Fibroblast of mammary gland (primary cell): ENCODE data around the gene PIH1D1.

Experiments used
- DNase-seq: peaks from one replicate; pipeline ENCODE4 v3.0.0-alpha.2; 2010; ENCODE audit warnings: low read depth
- H3K4me3 ChIP-seq: 2 replicates; pipeline ENCODE4 v1.5.1; 2011; ENCODE audit warnings: low read depth, mild to moderate bottlenecking, low read length, moderate library complexity; ENCODE audit not compliant: control insufficient read depth
- TF ChIP-seq, protein P1 (sequence below): conservative IDR thresholded peaks from 2 replicates; pipeline ENCODE4 v1.5.1; 2011; ENCODE audit warnings: low read depth, low read length, inconsistent platforms; ENCODE audit not compliant: control insufficient read depth, insufficient read depth

Gene PIH1D1

GRCh38 chr19:49420227-49420626 lies 31.4 kb downstream of the PIH1D1 start:
- TF ChIP-seq, protein P1, sequence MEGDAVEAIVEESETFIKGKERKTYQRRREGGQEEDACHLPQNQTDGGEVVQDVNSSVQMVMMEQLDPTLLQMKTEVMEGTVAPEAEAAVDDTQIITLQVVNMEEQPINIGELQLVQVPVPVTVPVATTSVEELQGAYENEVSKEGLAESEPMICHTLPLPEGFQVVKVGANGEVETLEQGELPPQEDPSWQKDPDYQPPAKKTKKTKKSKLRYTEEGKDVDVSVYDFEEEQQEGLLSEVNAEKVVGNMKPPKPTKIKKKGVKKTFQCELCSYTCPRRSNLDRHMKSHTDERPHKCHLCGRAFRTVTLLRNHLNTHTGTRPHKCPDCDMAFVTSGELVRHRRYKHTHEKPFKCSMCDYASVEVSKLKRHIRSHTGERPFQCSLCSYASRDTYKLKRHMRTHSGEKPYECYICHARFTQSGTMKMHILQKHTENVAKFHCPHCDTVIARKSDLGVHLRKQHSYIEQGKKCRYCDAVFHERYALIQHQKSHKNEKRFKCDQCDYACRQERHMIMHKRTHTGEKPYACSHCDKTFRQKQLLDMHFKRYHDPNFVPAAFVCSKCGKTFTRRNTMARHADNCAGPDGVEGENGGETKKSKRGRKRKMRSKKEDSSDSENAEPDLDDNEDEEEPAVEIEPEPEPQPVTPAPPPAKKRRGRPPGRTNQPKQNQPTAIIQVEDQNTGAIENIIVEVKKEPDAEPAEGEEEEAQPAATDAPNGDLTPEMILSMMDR = no peak
- DNase-seq = no peak
- no peak overlapping the region for H3K4me3 ChIP-seq

DNA sequence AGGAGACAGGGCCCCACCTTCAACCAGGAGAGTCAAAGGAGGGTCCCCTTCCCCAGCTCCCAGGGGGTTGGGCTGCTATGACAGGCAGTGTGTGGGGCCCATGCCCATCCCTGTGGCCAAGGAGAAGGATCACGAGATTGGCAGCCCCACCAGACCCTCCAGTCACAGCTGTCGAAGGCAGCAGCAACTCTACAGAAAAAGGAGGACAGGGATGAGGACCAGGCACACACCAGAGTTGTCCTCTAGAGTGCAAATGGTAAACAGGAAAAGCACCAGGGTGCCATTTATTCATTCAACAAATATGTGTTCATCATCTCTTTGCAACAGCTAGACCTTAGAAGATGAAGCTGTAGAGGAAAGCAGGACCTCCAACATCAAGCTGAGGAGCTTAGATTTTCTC lies 32.4 kb downstream of the PIH1D1 start:
- TF ChIP-seq, protein P1 = no peak
- H3K4me3 ChIP-seq = no peak overlapping the region
- DNase-seq = no peak

- TF ChIP-seq, protein P1 = no peak
- no peak for DNase-seq
- H3K4me3 ChIP-seq = no peak overlapping the region
Observed at GRCh38 chr19:49418511-49418910, 33.1 kb downstream of the PIH1D1 start.

DNA sequence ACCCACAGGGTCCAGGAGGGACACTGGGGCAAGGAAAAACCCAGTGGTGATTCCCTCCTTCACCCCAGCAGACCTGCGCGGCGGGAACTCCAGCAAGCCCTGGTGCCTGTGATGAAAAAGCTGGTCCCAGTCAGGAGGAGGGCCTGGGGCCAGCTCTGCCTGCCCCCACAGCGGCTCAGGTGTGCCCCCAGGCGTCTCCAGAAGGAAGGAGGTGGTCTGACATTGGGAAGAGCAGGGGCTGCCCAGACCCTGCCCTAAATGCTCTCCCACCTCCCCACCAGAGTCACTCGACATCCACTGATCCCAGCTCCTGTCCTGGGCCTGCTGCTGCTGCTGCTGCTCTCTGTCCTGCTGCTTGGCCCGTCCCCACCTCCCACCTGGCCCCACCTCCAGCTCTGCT lies 34.5 kb downstream of the PIH1D1 start:
- no peak for DNase-seq
- no peak overlapping the region for H3K4me3 ChIP-seq
- TF ChIP-seq, protein P1 = no peak

GRCh38 chr19:49415810-49416200 lies 35.8 kb downstream of the PIH1D1 start:
- H3K4me3 ChIP-seq = no peak overlapping the region
- DNase-seq = no peak
- TF ChIP-seq, protein P1 = no peak

DNA sequence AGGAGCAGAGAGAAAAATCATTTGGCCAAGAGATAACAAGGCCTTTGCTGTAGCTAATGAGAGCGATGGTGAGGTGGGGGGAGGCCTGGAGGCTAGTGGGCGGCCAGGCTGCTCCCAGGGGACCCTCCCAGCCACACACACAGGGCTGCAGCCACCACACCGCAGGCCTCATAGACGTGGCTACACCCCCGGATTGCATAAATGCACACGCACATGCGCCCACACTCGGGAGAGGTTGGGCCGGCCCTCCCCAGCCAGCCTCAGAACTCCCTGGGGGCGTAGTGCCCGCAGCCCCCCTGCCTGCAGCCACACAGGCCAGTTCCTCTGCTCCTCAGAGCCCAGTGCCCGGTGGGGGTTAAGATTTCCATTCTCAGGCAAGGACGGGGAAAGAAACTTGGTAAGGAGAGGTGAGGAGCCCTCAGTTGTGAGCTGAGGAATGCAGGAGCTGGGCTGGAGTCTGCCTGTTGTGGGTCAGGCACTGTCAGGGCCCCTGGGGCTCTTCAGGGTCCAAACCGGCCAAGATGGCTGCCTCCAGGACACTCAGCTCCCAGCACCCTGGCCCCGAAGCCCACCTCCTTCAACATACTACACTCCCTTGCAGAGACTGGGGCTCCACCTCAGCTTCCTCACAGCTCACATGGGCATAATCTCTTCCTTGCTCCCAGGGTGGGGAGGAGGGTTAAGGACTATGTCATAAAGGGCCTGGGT lies 36.4 kb downstream of the PIH1D1 start:
- peak; percentile 83 for DNase-seq
- H3K4me3 ChIP-seq = no peak overlapping the region
- TF ChIP-seq, protein P1 = no peak
